ENCODE measurements around the gene RIC8B. TPM values are rescaled to one million over a fixed set of nuclear protein-coding genes. Genes with fewer than 3 reads are reported as not detected.

Gene RIC8B
- total and polyA plus RNA-seq, 2 of the 13 experiments (the other 11 are each of a cell fraction or from before 2014, with no cell fraction given) = 5.1 to 7.5 TPM

- Histone ChIP-seq H3K27me3 (ENCODE audit: control insufficient read depth in 1 of 2, insufficient read depth in 2 of 2, low read length in 2 of 2) (no peaks in the 10 kb centered on the region; a peak in 1 of 5 replicates), H3K4me1 (ENCODE audit: insufficient read depth, low read length) (0 out of 2 replicates have a peak, but pooled peaks cover 4% of the 10 kb centered on the region), H4K20me1 (ENCODE audit: insufficient read depth, low read length) (no peaks in the 10 kb centered on the region), H3K9me3 (ENCODE audit: low read length) (no peaks in the 10 kb centered on the region), H3K36me3 (replicated peaks in 1 of 2; ENCODE audit: control insufficient read depth in 1 of 2, insufficient read depth in 2 of 2, low read length in 2 of 2) (peaks cover 2 to 12% of the 10 kb centered on the region in 2 experiments; a peak in 3 of 5 replicates), H3K27ac (ENCODE audit: extremely low read length, insufficient read depth, low read length) (no peak overlapping the region), H2AFZ (ENCODE audit: low read length) (no peak overlapping the region), H3K4me3 (replicated peaks in 1 of 3; ENCODE audit: insufficient read depth in 1 of 3, low read depth in 2 of 3, low read length in 3 of 3) (no peak overlapping the region), H3K79me2 (ENCODE audit: insufficient read depth, low read length) (no peaks in the 10 kb centered on the region), H3K9ac (ENCODE audit: insufficient read depth, low read depth, low read length) (no peak overlapping the region), H3K4me2 (ENCODE audit: low read depth, low read length) (no peak overlapping the region)
- in situ Hi-C loops (cut with HindIII; ENCODE audit: extremely low pct_ligation_motif_present, low pct_unique_long_range_greater_than_20kb) = no loop called here
- DNase-seq (ENCODE audit: low spot score) (no peak), FAIRE-seq (no peak), ATAC-seq (no peak)
- peak; percentile 24; the same call in 1 of the 2 replicates for TF ChIP-seq CEBPB (IDR thresholded peaks at IDR 0.05; ENCODE audit: borderline replicate concordance, low read depth, low read length)
- TF ChIP-seq TAF15 (IDR thresholded peaks at IDR 0.05; ENCODE audit: low read depth, low read length, poor library complexity, severe bottlenecking) = no peak
- intact Hi-C loops (cut with micrococcal nuclease; ENCODE audit: unreplicated experiment) = no loop called here
- WGBS (ENCODE audit: low lambda C conversion rate) = 86% methylated on average over 4 of the region's 4 CpGs
- CTCF ChIA-PET (ENCODE audit: low intra/inter-chr PET ratio, low total read pairs) = no interaction called here
- POLR2A ChIA-PET = no interaction called here
- BruUV-seq (replicated peaks) = no TSS peak
Measured at GRCh38 chr12:106889950-106890626, 115.6 kb downstream of the RIC8B start.

DNA sequence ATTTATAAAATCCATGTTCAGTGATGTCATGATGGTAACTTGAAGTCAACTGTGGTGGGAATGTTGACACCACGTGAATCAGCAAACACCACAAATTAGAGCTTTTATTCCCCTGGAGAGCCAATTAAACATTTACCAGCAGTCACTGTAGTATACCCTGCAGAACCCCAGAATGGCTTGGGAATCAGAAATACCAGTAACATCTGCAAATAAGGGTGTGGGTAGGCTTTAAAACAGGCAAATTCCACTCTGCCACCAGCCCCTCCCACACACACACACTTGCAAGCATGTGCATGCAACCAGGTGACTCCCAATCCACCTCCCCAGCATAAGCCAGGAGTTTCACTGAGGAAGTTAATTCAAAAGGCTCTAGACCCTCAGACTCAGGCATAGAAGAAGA is 117.6 kb downstream of the RIC8B start:
- no peak overlapping the region for H3K27ac ChIP-seq (ENCODE audit: extremely low read length, insufficient read depth, low read length)
- in situ Hi-C loops (cut with HindIII; ENCODE audit: extremely low pct_ligation_motif_present, low pct_unique_long_range_greater_than_20kb) = no loop called here
- no peak overlapping the region for H2AFZ ChIP-seq (ENCODE audit: low read length)
- 0 out of 3 replicates have a peak, but pooled peaks have one; percentile 28 for ATAC-seq
- H3K4me2 ChIP-seq (ENCODE audit: low read depth, low read length) = no peak overlapping the region
- H4K20me1 ChIP-seq (ENCODE audit: insufficient read depth, low read length) = no peaks in the 10 kb centered on the region
- intact Hi-C loops (cut with micrococcal nuclease; ENCODE audit: unreplicated experiment) = no loop called here
- no peaks in the 10 kb centered on the region for H3K9me3 ChIP-seq (ENCODE audit: low read length)
- H3K9ac ChIP-seq (ENCODE audit: insufficient read depth, low read depth, low read length) = no peak overlapping the region
- peaks cover 2 to 4% of the 10 kb centered on the region in 2 experiments; a peak in 1 of 5 replicates for H3K36me3 ChIP-seq (replicated peaks in 1 of 2; ENCODE audit: control insufficient read depth in 1 of 2, insufficient read depth in 2 of 2, low read length in 2 of 2)
- H3K27me3 ChIP-seq (ENCODE audit: control insufficient read depth in 1 of 2, insufficient read depth in 2 of 2, low read length in 2 of 2) = no peaks in the 10 kb centered on the region; a peak in 1 of 5 replicates
- WGBS (ENCODE audit: low lambda C conversion rate) = 50% methylated on average over 1 of the region's 1 CpG
- CTCF ChIA-PET (ENCODE audit: low intra/inter-chr PET ratio, low total read pairs) = no interaction called here
- H3K4me1 ChIP-seq (ENCODE audit: insufficient read depth, low read length) = no peaks in the 10 kb centered on the region
- no TSS peak for BruUV-seq (replicated peaks)
- no peak overlapping the region for H3K4me3 ChIP-seq (replicated peaks in 1 of 3; ENCODE audit: insufficient read depth in 1 of 3, low read depth in 2 of 3, low read length in 3 of 3)
- no peak for DNase-seq (ENCODE audit: low spot score)
- H3K79me2 ChIP-seq (ENCODE audit: insufficient read depth, low read length) = no peaks in the 10 kb centered on the region
- POLR2A ChIA-PET = interaction anchor here (1.6 kb wide), 1 partner anchor 11 kb away, joined by 4 read pairs; no protein-coding TSS in a partner anchor
- FAIRE-seq = no peak
- TF ChIP-seq, protein P1, sequence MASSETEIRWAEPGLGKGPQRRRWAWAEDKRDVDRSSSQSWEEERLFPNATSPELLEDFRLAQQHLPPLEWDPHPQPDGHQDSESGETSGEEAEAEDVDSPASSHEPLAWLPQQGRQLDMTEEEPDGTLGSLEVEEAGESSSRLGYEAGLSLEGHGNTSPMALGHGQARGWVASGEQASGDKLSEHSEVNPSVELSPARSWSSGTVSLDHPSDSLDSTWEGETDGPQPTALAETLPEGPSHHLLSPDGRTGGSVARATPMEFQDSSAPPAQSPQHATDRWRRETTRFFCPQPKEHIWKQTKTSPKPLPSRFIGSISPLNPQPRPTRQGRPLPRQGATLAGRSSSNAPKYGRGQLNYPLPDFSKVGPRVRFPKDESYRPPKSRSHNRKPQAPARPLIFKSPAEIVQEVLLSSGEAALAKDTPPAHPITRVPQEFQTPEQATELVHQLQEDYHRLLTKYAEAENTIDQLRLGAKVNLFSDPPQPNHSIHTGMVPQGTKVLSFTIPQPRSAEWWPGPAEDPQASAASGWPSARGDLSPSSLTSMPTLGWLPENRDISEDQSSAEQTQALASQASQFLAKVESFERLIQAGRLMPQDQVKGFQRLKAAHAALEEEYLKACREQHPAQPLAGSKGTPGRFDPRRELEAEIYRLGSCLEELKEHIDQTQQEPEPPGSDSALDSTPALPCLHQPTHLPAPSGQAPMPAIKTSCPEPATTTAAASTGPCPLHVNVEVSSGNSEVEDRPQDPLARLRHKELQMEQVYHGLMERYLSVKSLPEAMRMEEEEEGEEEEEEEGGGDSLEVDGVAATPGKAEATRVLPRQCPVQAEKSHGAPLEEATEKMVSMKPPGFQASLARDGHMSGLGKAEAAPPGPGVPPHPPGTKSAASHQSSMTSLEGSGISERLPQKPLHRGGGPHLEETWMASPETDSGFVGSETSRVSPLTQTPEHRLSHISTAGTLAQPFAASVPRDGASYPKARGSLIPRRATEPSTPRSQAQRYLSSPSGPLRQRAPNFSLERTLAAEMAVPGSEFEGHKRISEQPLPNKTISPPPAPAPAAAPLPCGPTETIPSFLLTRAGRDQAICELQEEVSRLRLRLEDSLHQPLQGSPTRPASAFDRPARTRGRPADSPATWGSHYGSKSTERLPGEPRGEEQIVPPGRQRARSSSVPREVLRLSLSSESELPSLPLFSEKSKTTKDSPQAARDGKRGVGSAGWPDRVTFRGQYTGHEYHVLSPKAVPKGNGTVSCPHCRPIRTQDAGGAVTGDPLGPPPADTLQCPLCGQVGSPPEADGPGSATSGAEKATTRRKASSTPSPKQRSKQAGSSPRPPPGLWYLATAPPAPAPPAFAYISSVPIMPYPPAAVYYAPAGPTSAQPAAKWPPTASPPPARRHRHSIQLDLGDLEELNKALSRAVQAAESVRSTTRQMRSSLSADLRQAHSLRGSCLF (CRISPR knock-in tag; IDR thresholded peaks at IDR 0.05; ENCODE audit: borderline replicate concordance) = no peak
- no peak for TF ChIP-seq ZNF800 (CRISPR knock-in tag; IDR thresholded peaks at IDR 0.05)
- TF ChIP-seq, protein P2, sequence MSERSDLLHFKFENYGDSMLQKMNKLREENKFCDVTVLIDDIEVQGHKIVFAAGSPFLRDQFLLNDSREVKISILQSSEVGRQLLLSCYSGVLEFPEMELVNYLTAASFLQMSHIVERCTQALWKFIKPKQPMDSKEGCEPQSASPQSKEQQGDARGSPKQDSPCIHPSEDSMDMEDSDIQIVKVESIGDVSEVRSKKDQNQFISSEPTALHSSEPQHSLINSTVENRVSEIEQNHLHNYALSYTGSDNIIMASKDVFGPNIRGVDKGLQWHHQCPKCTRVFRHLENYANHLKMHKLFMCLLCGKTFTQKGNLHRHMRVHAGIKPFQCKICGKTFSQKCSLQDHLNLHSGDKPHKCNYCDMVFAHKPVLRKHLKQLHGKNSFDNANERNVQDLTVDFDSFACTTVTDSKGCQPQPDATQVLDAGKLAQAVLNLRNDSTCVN (CRISPR knock-in tag; IDR thresholded peaks at IDR 0.05; ENCODE audit: borderline replicate concordance) = no peak

All from HepG2 (cell line).